ENCODE measurements around the gene CACNA1E. TPM values are rescaled to one million over a fixed set of nuclear protein-coding genes. Genes with fewer than 3 reads are reported as not detected.

Gene CACNA1E
- polyA plus RNA-seq, 3 donors, result 0.01 to 0.10 TPM; not detected in 1

DNA sequence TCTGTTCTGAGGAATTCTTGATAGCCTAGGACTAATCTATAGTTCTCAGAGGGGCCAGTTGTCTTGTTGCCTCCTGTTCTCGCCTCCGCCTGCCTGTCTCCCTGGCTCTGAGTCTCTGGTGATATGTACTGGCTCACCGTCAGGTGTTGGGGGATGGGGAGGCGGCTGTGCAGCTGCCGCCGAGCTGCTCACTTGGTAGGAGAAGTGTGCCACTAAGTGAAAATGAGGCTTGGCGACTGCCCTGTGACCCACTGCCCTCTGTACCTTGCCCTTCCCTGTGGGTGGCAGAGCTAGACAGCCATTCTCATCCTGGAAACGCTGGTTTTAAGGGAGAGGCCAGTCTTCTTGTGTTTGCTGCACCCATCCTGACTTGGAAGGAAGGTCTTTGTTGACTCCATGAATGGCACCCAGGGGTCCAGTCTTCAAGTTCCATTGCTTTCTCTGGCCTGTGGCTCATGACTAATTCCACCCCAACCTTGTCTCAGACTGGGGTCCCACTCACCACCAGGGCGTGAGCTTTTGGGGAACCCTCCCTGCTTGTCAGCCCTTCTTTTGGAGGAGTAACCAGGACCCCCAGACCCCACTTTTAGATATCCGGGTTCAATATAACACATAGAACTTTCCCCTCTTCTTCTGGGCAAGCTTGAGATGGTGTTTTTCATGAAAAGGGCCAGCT lies 120.6 kb downstream of the CACNA1E start:
- no peak overlapping the region for H3K27ac ChIP-seq (ENCODE audit: low read depth, low read length)
- WGBS, 3 donors, result 75 to 89% (median 87%) methylated on average over 10 of the region's 10 CpGs

DNA sequence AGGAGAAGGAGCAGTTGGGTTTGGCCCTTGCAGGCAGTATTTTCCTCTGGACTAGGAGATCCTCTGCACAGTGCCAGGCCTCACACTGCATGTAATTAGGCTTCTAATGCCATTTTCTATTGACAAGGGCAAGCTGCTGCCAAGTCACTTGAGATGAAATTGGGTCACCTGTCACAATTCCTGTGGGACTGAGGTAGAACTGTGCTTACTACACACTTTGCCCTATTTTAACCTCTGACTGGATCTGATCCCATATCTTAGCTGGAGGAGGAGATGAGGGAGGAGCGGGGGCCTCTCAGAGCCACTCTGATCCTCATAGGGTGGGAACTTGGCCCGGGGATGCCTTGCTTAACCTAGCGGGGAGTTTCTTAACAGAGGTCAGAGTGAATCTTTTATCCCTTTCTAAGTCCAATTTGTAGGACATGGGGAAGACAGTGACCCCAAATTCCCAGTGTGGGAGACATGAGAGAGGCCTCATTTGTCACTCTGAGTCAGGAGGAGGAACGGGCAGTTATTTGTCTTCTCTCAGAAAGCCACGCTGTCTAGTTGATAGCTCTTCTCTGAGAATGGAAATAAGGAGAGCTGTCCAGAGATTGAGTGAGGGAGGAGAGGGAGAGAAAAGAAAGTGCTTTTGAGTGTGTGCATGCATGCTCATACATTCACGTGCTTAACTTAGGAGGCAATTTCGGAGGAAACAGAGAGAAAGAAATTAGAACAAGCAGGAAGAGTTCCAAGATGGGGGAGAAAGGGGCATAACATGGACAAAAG lies 121.3 kb downstream of the CACNA1E start:
- WGBS, 3 donors, result 55 to 59% (median 58%) methylated on average over 7 of the region's 7 CpGs
- H3K27ac ChIP-seq (ENCODE audit: low read depth, low read length), result no peak overlapping the region

- H3K27ac ChIP-seq (ENCODE audit: low read depth, low read length), result no peak overlapping the region
- 78 to 88% (median 86%) methylated on average over 3 of the region's 3 CpGs for whole genome bisulfite sequencing, 3 donors
These were observed 124.2 kb downstream of the CACNA1E start for GRCh38 chr1:181607524-181607923.

GRCh38 chr1:181608386-181608785 lies 125.1 kb downstream of the CACNA1E start:
- no peak overlapping the region for H3K27ac ChIP-seq (ENCODE audit: low read depth, low read length)
- WGBS, 3 donors, result 87 to 95% (median 91%) methylated on average over 4 of the region's 4 CpGs

GRCh38 chr1:181608948-181609347 lies 125.6 kb downstream of the CACNA1E start:
- no peak overlapping the region for H3K27ac ChIP-seq (ENCODE audit: low read depth, low read length)
- WGBS, 3 donors, result 47 to 61% (median 49%) methylated on average over 4 of the region's 4 CpGs

- H3K27ac ChIP-seq (ENCODE audit: low read depth, low read length), result no peak overlapping the region
- WGBS, 3 donors, result 58 to 84% (median 83%) methylated on average over 3 of the region's 3 CpGs
These were observed 128.8 kb downstream of the CACNA1E start for GRCh38 chr1:181612100-181612499.

- WGBS, 3 donors, result 35 to 36% (median 36%) methylated on average over 2 of the region's 2 CpGs
- H3K27ac ChIP-seq (ENCODE audit: low read depth, low read length), result no peak overlapping the region
These were observed 135.2 kb downstream of the CACNA1E start for GRCh38 chr1:181618559-181618958.

GRCh38 chr1:181620183-181620582 lies 136.9 kb downstream of the CACNA1E start:
- WGBS, 3 donors, result 73 to 100% (median 93%) methylated on average over 1 of the region's 1 CpG
- no peak overlapping the region for H3K27ac ChIP-seq (ENCODE audit: low read depth, low read length)

- WGBS, 3 donors, result 55 to 66% (median 56%) methylated on average over 5 of the region's 5 CpGs
- no peak overlapping the region for H3K27ac ChIP-seq (ENCODE audit: low read depth, low read length)
These were observed 140.5 kb downstream of the CACNA1E start for GRCh38 chr1:181623850-181624249.

GRCh38 chr1:181626279-181626938 lies 143.1 kb downstream of the CACNA1E start:
- WGBS, 3 donors, result 60 to 76% (median 75%) methylated on average over 5 of the region's 5 CpGs
- no peak overlapping the region for H3K27ac ChIP-seq (ENCODE audit: low read depth, low read length)

DNA sequence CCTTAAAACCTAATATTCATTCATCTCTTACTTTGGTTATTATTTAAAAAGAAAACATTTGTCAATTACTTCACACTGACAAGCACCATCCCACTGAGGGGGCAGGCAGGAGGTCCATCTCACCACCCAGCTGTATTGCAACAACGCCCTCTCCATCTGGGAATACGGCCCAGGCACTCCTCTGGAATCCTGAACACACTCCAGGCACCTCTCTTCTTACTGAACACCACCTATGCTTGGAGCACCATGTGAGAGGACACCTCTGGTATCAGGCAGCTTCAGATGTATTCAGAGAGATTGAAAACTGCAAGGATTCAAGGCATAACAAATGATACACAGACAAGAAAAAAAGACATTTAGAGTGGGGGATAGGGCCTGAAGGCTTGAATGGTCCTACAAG lies 147.1 kb downstream of the CACNA1E start:
- WGBS, 3 donors, result 76 to 86% (median 76%) methylated on average over 2 of the region's 2 CpGs
- H3K27ac ChIP-seq (ENCODE audit: low read depth, low read length), result no peak overlapping the region

DNA sequence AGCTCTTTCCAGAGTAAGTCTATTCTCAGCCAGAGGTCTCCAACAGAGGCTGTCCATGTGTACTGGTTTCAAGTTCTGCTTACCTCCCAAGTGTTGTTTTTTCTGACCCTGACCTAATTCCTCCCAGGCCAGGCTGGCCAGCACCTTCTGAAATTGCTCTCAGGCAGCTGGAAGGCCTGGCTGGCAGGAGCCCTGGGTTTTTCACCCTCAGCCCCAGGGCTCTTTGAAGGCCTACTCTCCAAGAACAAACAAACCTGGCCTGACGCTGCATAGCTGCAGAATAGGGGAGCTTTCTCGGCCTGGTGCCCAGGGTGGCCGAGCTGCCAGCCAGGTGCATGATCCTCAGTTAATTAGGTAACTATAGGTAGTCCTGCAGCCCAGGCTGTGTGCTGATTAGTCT lies 147.5 kb downstream of the CACNA1E start:
- H3K27ac ChIP-seq (ENCODE audit: low read depth, low read length), result no peak overlapping the region
- WGBS, 3 donors, result 35 to 76% (median 70%) methylated on average over 3 of the region's 3 CpGs

GRCh38 chr1:181632492-181632891 lies 149.2 kb downstream of the CACNA1E start:
- no peak overlapping the region for H3K27ac ChIP-seq (ENCODE audit: low read depth, low read length)
- WGBS, 3 donors, result 41 to 69% (median 57%) methylated on average over 1 of the region's 1 CpG

GRCh38 chr1:181632960-181633359 lies 149.6 kb downstream of the CACNA1E start:
- 87 to 89% (median 87%) methylated on average over 6 of the region's 6 CpGs for WGBS, 3 donors

DNA sequence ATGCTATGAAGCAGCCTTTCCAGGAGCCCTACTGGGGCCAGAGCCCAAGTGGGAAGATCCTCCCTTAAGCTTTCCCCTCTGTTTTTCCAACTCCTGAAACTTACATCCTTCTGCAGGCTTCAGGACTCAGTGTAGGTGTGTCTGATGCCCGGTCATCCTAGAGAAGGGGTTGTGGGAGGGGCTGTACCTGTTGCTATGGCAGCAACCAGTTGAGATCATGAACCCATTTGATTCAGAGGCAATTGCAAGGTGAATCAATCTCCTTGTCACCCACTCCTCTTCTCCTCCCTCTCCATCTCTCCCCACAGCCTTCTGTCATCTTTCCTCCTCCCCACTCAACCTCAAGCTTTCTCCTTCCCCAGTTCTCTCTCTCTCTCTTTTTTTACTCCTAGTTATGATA lies 151.8 kb downstream of the CACNA1E start:
- 27 to 53% (median 52%) methylated on average over 1 of the region's 1 CpG for WGBS, 3 donors
- H3K27ac ChIP-seq (ENCODE audit: low read depth, low read length), result no peak overlapping the region

More at GRCh38 chr1:181632960-181633359, 149.6 kb downstream of the CACNA1E start:
- no peak overlapping the region for H3K27ac ChIP-seq (ENCODE audit: low read depth, low read length)

GRCh38 chr1:181637998-181638397 lies 154.7 kb downstream of the CACNA1E start:
- H3K27ac ChIP-seq (ENCODE audit: low read depth, low read length), result no peak overlapping the region

- 60 to 86% (median 82%) methylated on average over 3 of the region's 3 CpGs for WGBS, 3 donors
- no peak overlapping the region for H3K27ac ChIP-seq (ENCODE audit: low read depth, low read length)
These were observed 157.6 kb downstream of the CACNA1E start for GRCh38 chr1:181640956-181641355.

DNA sequence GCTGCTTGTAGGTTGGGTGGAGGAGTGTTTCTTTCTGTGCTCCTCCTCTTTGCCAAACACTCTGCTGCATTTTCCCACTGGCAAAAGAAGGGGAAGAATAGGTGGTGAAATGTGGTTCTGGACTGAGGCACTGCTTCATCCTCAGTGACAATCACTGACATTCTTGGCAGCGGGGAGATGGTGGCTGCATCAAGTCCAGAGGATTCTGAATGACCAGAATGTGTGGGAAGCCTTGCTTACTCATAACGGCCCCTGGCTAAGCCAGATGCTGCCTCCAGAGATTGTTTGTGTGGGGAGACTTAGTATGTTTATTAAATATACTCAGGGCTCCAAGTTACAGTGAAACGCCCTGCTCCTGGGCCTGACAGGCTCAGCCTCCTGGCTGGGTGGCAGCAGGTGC lies 160.3 kb downstream of the CACNA1E start:
- H3K27ac ChIP-seq (ENCODE audit: low read depth, low read length), result no peak overlapping the region
- WGBS, 3 donors, result 50 to 62% (median 58%) methylated on average over 3 of the region's 3 CpGs

- 70 to 82% (median 81%) methylated on average over 5 of the region's 5 CpGs for WGBS, 3 donors
- no peak overlapping the region for H3K27ac ChIP-seq (ENCODE audit: low read depth, low read length)
These were observed 161.9 kb downstream of the CACNA1E start for GRCh38 chr1:181645171-181645570.

Measured in adipose tissue (tissue), 3 donors.